OCI-LY7 (cell line): ENCODE results near the gene DNAH17. TPM values are rescaled to one million over a fixed set of nuclear protein-coding genes. Genes with fewer than 3 reads are reported as not detected.

ENCODE experiments used
- BruUV-seq: library from RNA; stranded (reverse); fragments of 400-500 nt; replicated peaks from 2 replicates; lab custom pipeline; 2021; lab: Mats Ljungman, UMichigan
- CTCF ChIA-PET: fragments of 300-600 bp; sonication (Branson Sonifier 250); formaldehyde crosslinking; loops from one replicate; lab custom pipeline; 2022; ENCODE audit warnings: antibody characterized with exemption; ENCODE audit not compliant: unreplicated experiment; lab: Charles Lee
- POLR2A ChIA-PET: fragments of 300-600 bp; sonication (Branson Sonifier 250); formaldehyde crosslinking; loops from one replicate; lab custom pipeline; 2022; ENCODE audit warnings: antibody characterized with exemption; lab: Charles Lee
- DNase-seq: peaks from one replicate; pipeline ENCODE4 v3.0.0-alpha.2; 2015; ENCODE audit warnings: low spot score
- H2AFZ ChIP-seq: fragments of 200-600 bp; sonication (generic), shearing (Covaris generic); 2 replicates; pipeline ENCODE4 v1.6.1; 2014; ENCODE audit warnings: mild to moderate bottlenecking, antibody characterized with exemption, low read length, moderate library complexity
- H3K27ac ChIP-seq: fragments of 200-600 bp; sonication (generic); 2 replicates; pipeline ENCODE4 v1.5.1; 2014; ENCODE audit warnings: mixed run types, low read depth, mild to moderate bottlenecking, moderate library complexity, low read length, inconsistent platforms; ENCODE audit not compliant: poor library complexity, severe bottlenecking
- H3K36me3 ChIP-seq: fragments of 200-600 bp; sonication (generic); 2 replicates; pipeline ENCODE4 v1.6.1; 2014; ENCODE audit warnings: mild to moderate bottlenecking, antibody characterized with exemption, low read length, moderate library complexity, mixed read lengths; ENCODE audit not compliant: insufficient read depth
- H3K4me1 ChIP-seq: fragments of 200-600 bp; sonication (generic); 2 replicates; pipeline ENCODE4 v1.5.1; 2014; ENCODE audit warnings: mild to moderate bottlenecking, low read length; ENCODE audit not compliant: insufficient read depth, poor library complexity, severe bottlenecking
- H3K4me2 ChIP-seq: fragments of 200-600 bp; sonication (generic); 2 replicates; pipeline ENCODE4 v1.6.1; 2014; ENCODE audit warnings: mild to moderate bottlenecking, low read length
- H3K4me3 ChIP-seq: fragments of 200-600 bp; sonication (generic); 2 replicates; pipeline ENCODE4 v1.5.1; 2014; ENCODE audit warnings: mild to moderate bottlenecking, low read depth, low read length; ENCODE audit not compliant: poor library complexity, severe bottlenecking
- H3K79me2 ChIP-seq: fragments of 200-600 bp; sonication (generic); 2 replicates; pipeline ENCODE4 v1.6.1; 2016; ENCODE audit warnings: low read depth, mild to moderate bottlenecking, low read length, moderate library complexity, mixed read lengths; ENCODE audit not compliant: insufficient read depth
- H3K9me2 ChIP-seq: fragments of 200-600 bp; sonication (generic); 2 replicates; pipeline ENCODE4 v1.6.1; 2016; ENCODE audit warnings: mild to moderate bottlenecking, low read length, mixed read lengths; ENCODE audit not compliant: insufficient read depth
- H3K9me3 ChIP-seq: fragments of 200-600 bp; sonication (generic); 2 replicates; pipeline ENCODE4 v1.6.1; 2014; ENCODE audit warnings: mild to moderate bottlenecking, mixed run types, low read length, mixed read lengths
- H4K20me1 ChIP-seq: fragments of 200-600 bp; sonication (generic); 2 replicates; pipeline ENCODE4 v1.6.1; 2014; ENCODE audit warnings: mild to moderate bottlenecking, antibody characterized with exemption, low read length, moderate library complexity, mixed read lengths; ENCODE audit not compliant: insufficient read depth
- EZH2phosphoT487 ChIP-seq: fragments of 200-600 bp; sonication (generic); IDR thresholded peaks from 2 replicates; pipeline ENCODE4 v1.6.1; 2018; ENCODE audit warnings: low read depth, borderline replicate concordance, mild to moderate bottlenecking, mixed run types, antibody characterized with exemption, low read length, moderate library complexity, mixed read lengths
- intact Hi-C: fragments of 100-400 bp; cut with micrococcal nuclease; formaldehyde crosslinking; loops from one replicate; pipeline ENCODE4 v1.10.0; 2022; ENCODE audit not compliant: unreplicated experiment
- total RNA-seq, 2 experiments: library from RNA; depleted of rRNA in 1 of 2; stranded (reverse); fragments of >200 nt in 1 of 2; shearing (Covaris generic) in 1 of 2; gene quantifications; 2 replicates each; pipeline ENCODE4 v1.2.3, GENCODE V29; 2014 to 2022
- TF ChIP-seq, protein P1 (sequence below): fragments of 200-600 bp; sonication (generic); conservative IDR thresholded peaks from 2 replicates; pipeline ENCODE4 v1.5.1; 2014; ENCODE audit warnings: mild to moderate bottlenecking, antibody characterized with exemption, low read length, moderate library complexity, mixed read lengths

Gene DNAH17
- total RNA-seq, 2 experiments from 2014 or later: 0.89 to 1.1 TPM

DNA sequence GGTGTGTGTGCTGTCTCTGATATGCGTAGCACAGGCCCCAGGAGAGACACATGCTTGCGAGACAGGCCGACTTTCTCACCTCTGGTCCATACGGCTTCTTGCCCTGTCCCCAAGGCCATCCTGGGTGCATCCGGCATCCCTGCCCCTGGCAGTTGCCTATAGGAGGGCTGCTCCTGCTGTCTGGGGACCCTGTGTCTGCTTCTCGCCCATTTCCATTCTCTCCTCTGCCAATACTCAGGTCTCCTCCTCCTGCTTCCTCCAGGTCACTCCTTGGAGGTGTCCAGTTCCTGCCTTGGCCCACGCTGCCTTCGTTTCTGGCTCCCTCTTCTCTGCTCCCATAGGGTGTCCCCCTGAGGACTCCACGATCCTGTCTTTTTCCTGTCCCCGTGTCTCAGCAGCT, 89.0 kb downstream of the DNAH17 start:
- Histone ChIP-seq H3K4me2 (no peak overlapping the region), H3K79me2 (no peaks in the 10 kb centered on the region), H3K4me3 (no peak overlapping the region), H3K9me3 (no peaks in the 10 kb centered on the region), H3K27ac (no peak overlapping the region), H3K4me1 (peaks cover 13% of the 10 kb centered on the region), H4K20me1 (no peaks in the 10 kb centered on the region), H3K9me2 (no peaks in the 10 kb centered on the region), H2AFZ (no peak overlapping the region), H3K36me3 (no peaks in the 10 kb centered on the region)
- no peak for TF ChIP-seq EZH2phosphoT487
- TF ChIP-seq, protein P1, sequence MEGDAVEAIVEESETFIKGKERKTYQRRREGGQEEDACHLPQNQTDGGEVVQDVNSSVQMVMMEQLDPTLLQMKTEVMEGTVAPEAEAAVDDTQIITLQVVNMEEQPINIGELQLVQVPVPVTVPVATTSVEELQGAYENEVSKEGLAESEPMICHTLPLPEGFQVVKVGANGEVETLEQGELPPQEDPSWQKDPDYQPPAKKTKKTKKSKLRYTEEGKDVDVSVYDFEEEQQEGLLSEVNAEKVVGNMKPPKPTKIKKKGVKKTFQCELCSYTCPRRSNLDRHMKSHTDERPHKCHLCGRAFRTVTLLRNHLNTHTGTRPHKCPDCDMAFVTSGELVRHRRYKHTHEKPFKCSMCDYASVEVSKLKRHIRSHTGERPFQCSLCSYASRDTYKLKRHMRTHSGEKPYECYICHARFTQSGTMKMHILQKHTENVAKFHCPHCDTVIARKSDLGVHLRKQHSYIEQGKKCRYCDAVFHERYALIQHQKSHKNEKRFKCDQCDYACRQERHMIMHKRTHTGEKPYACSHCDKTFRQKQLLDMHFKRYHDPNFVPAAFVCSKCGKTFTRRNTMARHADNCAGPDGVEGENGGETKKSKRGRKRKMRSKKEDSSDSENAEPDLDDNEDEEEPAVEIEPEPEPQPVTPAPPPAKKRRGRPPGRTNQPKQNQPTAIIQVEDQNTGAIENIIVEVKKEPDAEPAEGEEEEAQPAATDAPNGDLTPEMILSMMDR: no peak
- no peak for DNase-seq
- intact Hi-C loops: no loop called here
- ChIA-PET CTCF (no interaction called here), POLR2A (no interaction called here)
- no TSS peak for BruUV-seq

DNA sequence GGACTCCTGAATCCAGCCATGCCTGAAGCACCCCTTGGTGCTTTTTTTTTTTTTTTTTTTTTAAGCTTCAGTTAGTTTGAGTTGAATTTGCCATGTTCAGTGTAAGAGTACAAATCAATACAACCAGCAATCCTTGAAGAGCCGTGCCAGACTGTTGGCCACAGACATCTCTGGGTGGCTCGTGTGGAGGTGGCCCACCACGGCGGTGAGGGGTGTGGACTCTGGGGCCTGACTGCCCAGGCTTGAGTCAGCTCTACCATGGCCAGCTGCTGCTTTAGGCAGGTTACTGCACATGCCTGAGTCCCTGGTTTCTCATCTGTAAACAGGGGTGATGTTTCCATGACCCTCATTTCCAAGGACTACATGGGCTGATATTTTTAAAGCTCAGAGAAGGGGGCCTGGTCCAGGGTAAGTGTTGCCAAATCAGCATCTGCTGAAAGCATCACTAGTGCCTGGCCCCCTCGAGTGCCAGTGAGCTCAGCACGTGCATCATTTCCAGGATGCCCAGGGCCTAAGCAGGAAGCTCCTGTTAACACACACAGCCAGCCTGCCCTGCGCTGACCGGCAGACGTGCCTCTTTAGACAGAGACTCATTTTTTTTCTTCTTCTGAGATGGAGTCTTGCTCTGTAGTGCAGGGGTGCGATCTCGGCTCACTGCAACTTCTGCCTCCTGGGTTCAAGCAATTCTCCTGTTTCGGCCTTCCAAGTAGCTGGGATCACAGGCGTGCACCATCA, 90.1 kb downstream of the DNAH17 start:
- BruUV-seq: no TSS peak
- Histone ChIP-seq H3K27ac (no peak overlapping the region), H3K79me2 (no peaks in the 10 kb centered on the region), H3K36me3 (no peaks in the 10 kb centered on the region), H3K4me1 (peaks cover 13% of the 10 kb centered on the region), H4K20me1 (no peaks in the 10 kb centered on the region), H3K4me3 (no peak overlapping the region), H3K9me2 (no peaks in the 10 kb centered on the region), H3K9me3 (no peaks in the 10 kb centered on the region), H2AFZ (no peak overlapping the region), H3K4me2 (no peak overlapping the region)
- DNase-seq: no peak
- POLR2A ChIA-PET: interaction anchor here (0.6 kb wide), 2 partner anchors 33 to 253 kb away, joined by 5 to 7 read pairs; no protein-coding TSS in a partner anchor
- CTCF ChIA-PET: interaction anchor here (0.6 kb wide), 1 partner anchor 1045 kb away, joined by 3 read pairs; no protein-coding TSS in a partner anchor
- TF ChIP-seq EZH2phosphoT487: no peak
- TF ChIP-seq, protein P1: no peak
- intact Hi-C loops: no loop called here

DNA sequence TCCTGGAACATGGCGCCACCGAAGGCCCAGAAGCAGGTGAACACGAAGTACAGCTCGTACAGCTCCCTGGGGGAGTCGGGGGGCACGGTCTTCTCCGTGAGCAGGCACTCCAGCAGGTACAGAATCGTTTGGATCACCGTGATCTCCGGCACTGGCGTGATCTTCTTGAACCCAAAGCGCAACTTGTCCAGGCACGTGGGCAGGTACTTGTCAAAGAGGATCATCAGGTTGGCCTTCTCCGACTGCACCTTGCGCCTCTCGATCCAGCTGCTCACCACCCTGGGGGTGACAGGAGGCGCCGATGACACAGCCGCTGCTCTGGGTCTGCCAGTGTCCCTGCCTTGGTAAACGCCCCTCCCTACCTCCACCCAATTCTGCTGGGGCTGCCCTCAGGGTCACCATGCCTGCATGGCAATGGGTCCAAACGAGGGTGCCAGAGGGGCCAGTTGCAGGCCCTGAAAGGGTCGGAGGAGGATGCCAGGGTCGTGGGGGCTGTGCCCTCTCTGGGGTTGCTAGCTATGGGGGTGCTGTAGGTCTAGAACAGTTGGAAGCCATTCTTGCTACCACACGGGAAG, 90.9 kb downstream of the DNAH17 start:
- POLR2A ChIA-PET: no interaction called here
- no TSS peak for BruUV-seq
- intact Hi-C loops: no loop called here
- no peaks in the 10 kb centered on the region for H3K9me2 ChIP-seq
- H3K4me1 ChIP-seq: peaks cover 13% of the 10 kb centered on the region
- H3K27ac ChIP-seq: no peak overlapping the region
- no peaks in the 10 kb centered on the region for H3K36me3 ChIP-seq
- DNase-seq: no peak
- no peaks in the 10 kb centered on the region for H4K20me1 ChIP-seq
- no peak for TF ChIP-seq EZH2phosphoT487
- TF ChIP-seq, protein P1: no peak
- H3K9me3 ChIP-seq: no peaks in the 10 kb centered on the region
- no peak overlapping the region for H3K4me3 ChIP-seq
- CTCF ChIA-PET: no interaction called here
- H3K4me2 ChIP-seq: no peak overlapping the region
- no peak overlapping the region for H2AFZ ChIP-seq
- no peaks in the 10 kb centered on the region for H3K79me2 ChIP-seq
